GM10847 (cell line): ENCODE results near the gene ZNF497.

ENCODE experiments used
- POLR2A ChIP-seq: IDR thresholded peaks from 2 replicates; pipeline ENCODE4 v1.6.1; 2011; ENCODE audit not compliant: insufficient read length; ENCODE audit errors: extremely low read depth

The ZNF497 gene

GRCh38 chr19:58396691-58397532 is 34.4 kb upstream of the ZNF497 start:
- no peak for TF ChIP-seq POLR2A

GRCh38 chr19:58395979-58396627 is 33.6 kb upstream of the ZNF497 start:
- TF ChIP-seq POLR2A, result no peak

GRCh38 chr19:58395220-58395978 is 32.8 kb upstream of the ZNF497 start, which contains the start of gene RNF225:
TSS of gene RNF225 (plus strand) at chr19:58395656. CDS start at chr19:58396090, 434 bp downstream.
- peak; percentile 12 for TF ChIP-seq POLR2A

DNA sequence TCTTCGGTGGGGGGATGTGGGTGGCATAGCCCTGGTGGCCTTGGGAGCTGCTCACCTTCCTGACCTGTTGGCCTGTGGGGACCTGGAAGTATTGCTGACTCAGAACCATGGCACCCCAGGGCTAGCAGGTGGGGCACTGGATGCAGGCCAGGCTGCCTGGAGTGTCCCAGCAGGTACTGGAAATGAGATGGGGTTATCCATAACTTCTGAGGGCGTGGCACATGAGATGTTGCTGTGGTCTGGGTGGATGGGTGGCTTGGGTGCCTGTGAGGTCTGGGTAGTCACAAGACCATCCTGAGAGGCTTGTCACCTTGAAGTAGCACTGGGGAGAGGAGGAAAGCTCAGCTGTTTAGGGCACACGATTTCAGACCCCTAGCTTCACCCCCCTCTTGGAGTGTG is 32.3 kb upstream of the ZNF497 start:
- TF ChIP-seq POLR2A, result no peak

DNA sequence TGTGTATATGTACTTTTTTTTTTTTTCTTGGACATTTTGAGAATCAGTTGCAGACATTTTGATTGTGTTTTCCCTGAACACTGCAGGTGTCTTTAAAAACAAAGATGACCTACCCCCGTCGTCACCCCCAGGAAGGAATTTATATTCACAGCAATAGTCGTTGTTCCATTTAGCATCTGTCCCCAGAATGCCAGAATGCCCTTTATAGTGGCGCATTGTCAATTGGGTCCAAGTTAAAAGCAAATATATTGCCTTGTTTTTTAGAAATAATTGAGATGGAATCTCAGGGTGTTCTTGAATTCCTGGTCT is 31.1 kb upstream of the ZNF497 start:
- TF ChIP-seq POLR2A, result no peak

DNA sequence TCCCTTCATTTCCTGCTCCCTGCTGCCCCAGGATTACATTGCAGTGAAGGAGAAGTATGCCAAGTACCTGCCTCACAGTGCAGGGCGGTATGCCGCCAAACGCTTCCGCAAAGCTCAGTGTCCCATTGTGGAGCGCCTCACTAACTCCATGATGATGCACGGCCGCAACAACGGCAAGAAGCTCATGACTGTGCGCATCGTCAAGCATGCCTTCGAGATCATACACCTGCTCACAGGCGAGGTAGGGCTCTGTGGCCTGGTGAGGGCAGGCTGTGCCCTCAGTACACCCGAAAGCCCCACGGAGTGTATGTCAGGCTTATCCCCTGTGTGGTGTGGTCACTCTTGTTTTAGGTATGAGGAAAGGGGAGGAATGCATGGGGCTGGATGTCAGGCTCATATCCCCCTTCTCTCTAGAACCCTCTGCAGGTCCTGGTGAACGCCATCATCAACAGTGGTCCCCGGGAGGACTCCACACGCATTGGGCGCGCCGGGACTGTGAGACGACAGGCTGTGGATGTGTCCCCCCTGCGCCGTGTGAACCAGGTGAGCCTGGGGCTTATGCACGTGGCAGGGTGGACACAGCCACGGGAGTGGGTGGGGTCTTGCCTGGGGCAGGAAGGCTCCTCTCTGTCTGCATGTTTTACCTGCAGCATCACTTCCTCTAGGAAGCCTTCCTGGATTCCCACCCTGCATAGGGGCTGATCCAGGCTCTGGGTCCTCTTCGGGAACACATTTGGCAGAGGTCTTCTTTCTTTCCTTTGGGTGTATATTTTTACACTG is 30.6 kb upstream of the ZNF497 start:
- no peak for TF ChIP-seq POLR2A

GRCh38 chr19:58388175-58388526 is 25.6 kb upstream of the ZNF497 start:
- TF ChIP-seq POLR2A, result no peak

- TF ChIP-seq POLR2A, result no peak
Measured at GRCh38 chr19:58387338-58388174, 25.0 kb upstream of the ZNF497 start.

- TF ChIP-seq POLR2A, result peak; percentile 97
Measured at GRCh38 chr19:58386576-58387337, 24.2 kb upstream of the ZNF497 start, which contains the start of gene RPS5. TSS of gene RPS5 (plus strand) at chr19:58387269. CDS start at chr19:58388138, 869 bp downstream.

- no peak for TF ChIP-seq POLR2A
Measured at GRCh38 chr19:58385891-58386575, 23.5 kb upstream of the ZNF497 start.

GRCh38 chr19:58385313-58385890 is 22.9 kb upstream of the ZNF497 start:
- no peak for TF ChIP-seq POLR2A

- TF ChIP-seq POLR2A, result no peak
Measured at GRCh38 chr19:58382997-58383603, 20.5 kb upstream of the ZNF497 start.
